Nephron progenitor cell (in vitro differentiated cells): ENCODE data around the gene MAP1LC3B2.

Source experiments
- DNase-seq: peaks from one replicate; pipeline ENCODE4 v3.0.0; 2021
- H3K27ac Mint-ChIP-seq: 2 replicates; pipeline ENCODE4 v1.8.0; 2021; ENCODE audit warnings: mild to moderate bottlenecking, moderate library complexity, mixed read lengths
- H3K27me3 Mint-ChIP-seq: 2 replicates; pipeline ENCODE4 v1.8.0; 2021; ENCODE audit warnings: mild to moderate bottlenecking, low read depth, mixed read lengths; ENCODE audit not compliant: poor library complexity
- H3K36me3 Mint-ChIP-seq: 2 replicates; pipeline ENCODE4 v1.8.0; 2021; ENCODE audit warnings: low read depth, mixed read lengths
- H3K4me1 Mint-ChIP-seq: 2 replicates; pipeline ENCODE4 v1.8.0; 2021; ENCODE audit warnings: mixed read lengths
- H3K4me3 Mint-ChIP-seq: 2 replicates; pipeline ENCODE4 v1.8.0; 2021; ENCODE audit warnings: mild to moderate bottlenecking, moderate library complexity, mixed read lengths
- H3K9me3 Mint-ChIP-seq: 2 replicates; pipeline ENCODE4 v1.8.0; 2021; ENCODE audit warnings: mild to moderate bottlenecking, moderate library complexity, mixed read lengths
- CTCF ChIP-seq: fragments of 200-600 bp; sonication (generic); IDR thresholded peaks from 2 replicates; pipeline ENCODE4 v1.5.0; 2021; ENCODE audit warnings: antibody characterized with exemption

MAP1LC3B2 gene

GRCh38 chr12:116556964-116557698, 2.0 kb upstream of the MAP1LC3B2 start:
- H3K36me3 Mint-ChIP-seq = no peaks in the 10 kb centered on the region
- peaks cover 2% of the 10 kb centered on the region for H3K27me3 Mint-ChIP-seq
- H3K9me3 Mint-ChIP-seq = peaks cover 5% of the 10 kb centered on the region
- no peak for DNase-seq
- TF ChIP-seq CTCF = no peak
- peaks cover 28% of the 10 kb centered on the region for H3K4me1 Mint-ChIP-seq
- H3K27ac Mint-ChIP-seq = no peak overlapping the region
- no peak overlapping the region for H3K4me3 Mint-ChIP-seq

- H3K4me3 Mint-ChIP-seq = no peak overlapping the region
- peaks cover 18% of the 10 kb centered on the region for H3K9me3 Mint-ChIP-seq
- peaks cover 28% of the 10 kb centered on the region for H3K4me1 Mint-ChIP-seq
- DNase-seq = no peak
- H3K27me3 Mint-ChIP-seq = no peaks in the 10 kb centered on the region
- TF ChIP-seq CTCF = no peak
- H3K36me3 Mint-ChIP-seq = peaks cover 8% of the 10 kb centered on the region
- peak overlapping the region; percentile 99 for H3K27ac Mint-ChIP-seq
Observed at GRCh38 chr12:116558280-116559161, 660 bp upstream of the MAP1LC3B2 start.

GRCh38 chr12:116561181-116561821, 2.1 kb downstream of the MAP1LC3B2 start:
- H3K27ac Mint-ChIP-seq = no peak overlapping the region
- H3K9me3 Mint-ChIP-seq = peaks cover 46% of the 10 kb centered on the region
- no peak for DNase-seq
- H3K4me3 Mint-ChIP-seq = no peak overlapping the region
- H3K27me3 Mint-ChIP-seq = peaks cover 4% of the 10 kb centered on the region
- TF ChIP-seq CTCF = no peak
- H3K4me1 Mint-ChIP-seq = peaks cover 41% of the 10 kb centered on the region
- peaks cover 35% of the 10 kb centered on the region for H3K36me3 Mint-ChIP-seq

GRCh38 chr12:116562090-116562489, 2.9 kb downstream of the MAP1LC3B2 start:
- peaks cover 36% of the 10 kb centered on the region for H3K36me3 Mint-ChIP-seq
- peaks cover 38% of the 10 kb centered on the region for H3K4me1 Mint-ChIP-seq
- no peak overlapping the region for H3K4me3 Mint-ChIP-seq
- H3K9me3 Mint-ChIP-seq = peaks cover 49% of the 10 kb centered on the region
- TF ChIP-seq CTCF = no peak
- H3K27ac Mint-ChIP-seq = no peak overlapping the region
- H3K27me3 Mint-ChIP-seq = peaks cover 4% of the 10 kb centered on the region
- DNase-seq = no peak

- Mint-ChIP-seq H3K9me3 (peaks cover 55% of the 10 kb centered on the region), H3K4me3 (no peak overlapping the region), H3K36me3 (peaks cover 36% of the 10 kb centered on the region), H3K4me1 (peaks cover 36% of the 10 kb centered on the region), H3K27ac (no peak overlapping the region), H3K27me3 (peaks cover 4% of the 10 kb centered on the region)
- no peak for TF ChIP-seq CTCF
- no peak for DNase-seq
Observed at GRCh38 chr12:116563262-116563661, 4.1 kb downstream of the MAP1LC3B2 start.
